GM18868 (cell line): ENCODE results near the gene MEIOB.
"Not testable (repeated sequence)": the region's sequence is repeated elsewhere in the genome, so short reads cannot be mapped to it uniquely, and the experiment has no call there.

ENCODE experiments used
- ATAC-seq: cut with Tn5 transposase; IDR thresholded peaks from one replicate; pipeline ENCODE4 v1.9.1; 2021; ENCODE audit warnings: mild to moderate bottlenecking, moderate library complexity; ENCODE audit not compliant: unreplicated experiment

The MEIOB gene, protein sequence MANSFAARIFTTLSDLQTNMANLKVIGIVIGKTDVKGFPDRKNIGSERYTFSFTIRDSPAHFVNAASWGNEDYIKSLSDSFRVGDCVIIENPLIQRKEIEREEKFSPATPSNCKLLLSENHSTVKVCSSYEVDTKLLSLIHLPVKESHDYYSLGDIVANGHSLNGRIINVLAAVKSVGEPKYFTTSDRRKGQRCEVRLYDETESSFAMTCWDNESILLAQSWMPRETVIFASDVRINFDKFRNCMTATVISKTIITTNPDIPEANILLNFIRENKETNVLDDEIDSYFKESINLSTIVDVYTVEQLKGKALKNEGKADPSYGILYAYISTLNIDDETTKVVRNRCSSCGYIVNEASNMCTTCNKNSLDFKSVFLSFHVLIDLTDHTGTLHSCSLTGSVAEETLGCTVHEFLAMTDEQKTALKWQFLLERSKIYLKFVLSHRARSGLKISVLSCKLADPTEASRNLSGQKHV

DNA sequence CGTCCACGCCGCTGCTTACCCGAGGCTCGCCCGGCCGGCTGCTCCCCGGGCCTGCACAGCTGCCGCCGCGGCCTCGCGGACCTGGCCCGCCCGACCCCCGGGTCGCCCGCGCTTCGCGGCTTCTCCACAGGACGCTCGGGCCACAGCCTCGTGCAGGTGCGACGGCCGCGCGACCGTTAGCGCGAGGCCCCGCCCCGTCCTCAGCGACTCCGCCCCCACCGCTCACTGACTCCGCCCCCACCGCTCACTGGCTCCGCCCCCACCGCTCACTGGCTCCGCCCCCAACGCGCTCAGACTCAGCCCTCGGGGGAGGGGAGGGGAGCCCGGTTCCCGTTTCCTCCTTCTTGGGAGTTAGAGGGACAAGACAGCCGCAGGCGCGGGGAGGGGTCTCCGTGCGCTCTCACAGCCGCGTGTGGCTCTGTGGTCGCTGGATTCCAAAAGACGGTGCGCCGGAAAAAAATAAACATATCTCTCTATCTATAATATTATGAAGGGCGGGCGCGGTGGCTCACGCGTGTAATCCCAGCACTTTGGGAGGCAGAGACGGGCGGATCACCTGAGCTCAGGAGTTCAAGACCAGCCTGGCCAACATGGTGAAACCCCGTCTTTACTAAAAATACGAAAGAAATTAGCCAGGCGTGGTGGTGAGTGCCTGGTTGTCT is at the start of gene MEIOB:
MEIOB (minus strand) TSS at position 191 of the 662 bp plus-strand sequence. CDS start 3,989 bp downstream, outside the sequence.
- ATAC-seq, result no peak

DNA sequence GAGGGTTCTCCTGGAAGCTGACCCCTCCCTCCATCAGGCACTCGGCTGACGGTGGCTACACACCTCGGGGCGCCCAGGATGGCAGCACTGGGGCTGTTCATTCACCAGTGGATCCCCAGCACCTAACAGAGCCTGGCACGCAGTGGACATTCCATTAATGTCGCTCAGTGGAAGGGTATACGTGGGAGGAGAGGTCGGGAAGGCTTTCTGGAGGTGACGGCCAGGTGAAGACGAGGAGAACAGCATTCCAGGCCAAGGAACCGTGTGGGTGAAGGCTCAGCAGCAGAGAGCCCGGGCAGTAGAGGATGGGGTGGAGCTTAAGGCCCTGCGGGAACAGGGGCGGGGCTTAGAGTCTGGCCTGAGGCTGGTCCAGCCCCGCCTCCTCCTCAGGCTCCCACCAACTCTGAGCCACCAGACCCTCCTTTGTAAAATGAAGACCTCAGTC is 48.8 kb upstream of the MEIOB start:
- ATAC-seq, result no peak

DNA sequence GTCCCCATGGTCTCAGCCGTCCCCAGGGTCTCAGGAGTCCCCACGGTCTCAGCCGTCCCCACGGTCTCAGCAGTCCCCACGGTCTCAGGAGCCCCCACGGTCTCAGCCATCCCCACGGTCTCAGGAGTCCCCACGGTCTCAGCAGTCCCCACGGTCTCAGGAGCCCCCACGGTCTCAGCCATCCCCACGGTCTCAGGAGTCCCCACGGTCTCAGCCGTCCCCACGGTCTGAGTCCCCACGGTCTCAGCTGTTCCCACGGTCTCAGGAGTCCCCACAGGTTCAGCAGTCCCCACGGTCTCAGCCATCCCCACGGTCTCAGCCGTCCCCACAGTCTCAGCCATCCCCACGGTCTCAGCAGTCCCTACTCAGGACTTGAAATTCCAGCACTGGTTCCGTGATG is 48.2 kb upstream of the MEIOB start:
- ATAC-seq, result not testable (repeated sequence)

DNA sequence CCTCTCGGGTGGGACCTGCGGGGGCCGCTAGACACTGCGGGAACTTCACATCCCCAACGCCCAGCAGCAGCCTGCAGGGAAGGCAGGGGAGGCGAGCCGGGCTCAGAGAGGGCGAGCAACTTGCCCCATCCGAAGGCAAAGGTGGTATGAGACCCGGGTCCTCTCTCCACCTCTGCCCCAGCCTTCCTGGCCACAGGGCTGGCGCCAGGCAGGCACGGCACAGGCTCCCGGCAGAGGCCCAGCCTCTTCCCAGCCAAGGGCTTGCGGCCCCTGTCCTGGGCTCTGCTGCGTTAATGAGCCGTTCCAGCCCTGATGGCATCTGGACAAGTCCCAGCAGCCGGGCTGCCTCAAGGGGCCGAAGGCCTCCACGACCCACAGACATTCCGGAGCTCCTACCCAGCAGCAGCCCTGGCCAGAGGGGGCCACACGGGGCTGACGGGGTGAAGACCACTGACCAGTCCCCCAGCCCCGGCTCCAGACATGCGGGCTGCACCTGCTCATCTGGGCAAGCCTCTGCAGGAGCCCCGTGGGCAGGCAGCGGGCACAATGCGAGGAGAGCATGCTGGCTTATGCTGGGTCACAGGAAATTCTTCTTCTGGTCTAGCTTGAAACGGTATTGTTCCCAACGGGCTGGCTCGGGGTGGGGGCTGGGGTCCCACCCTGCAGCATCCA is 47.5 kb upstream of the MEIOB start:
- no peak for ATAC-seq

DNA sequence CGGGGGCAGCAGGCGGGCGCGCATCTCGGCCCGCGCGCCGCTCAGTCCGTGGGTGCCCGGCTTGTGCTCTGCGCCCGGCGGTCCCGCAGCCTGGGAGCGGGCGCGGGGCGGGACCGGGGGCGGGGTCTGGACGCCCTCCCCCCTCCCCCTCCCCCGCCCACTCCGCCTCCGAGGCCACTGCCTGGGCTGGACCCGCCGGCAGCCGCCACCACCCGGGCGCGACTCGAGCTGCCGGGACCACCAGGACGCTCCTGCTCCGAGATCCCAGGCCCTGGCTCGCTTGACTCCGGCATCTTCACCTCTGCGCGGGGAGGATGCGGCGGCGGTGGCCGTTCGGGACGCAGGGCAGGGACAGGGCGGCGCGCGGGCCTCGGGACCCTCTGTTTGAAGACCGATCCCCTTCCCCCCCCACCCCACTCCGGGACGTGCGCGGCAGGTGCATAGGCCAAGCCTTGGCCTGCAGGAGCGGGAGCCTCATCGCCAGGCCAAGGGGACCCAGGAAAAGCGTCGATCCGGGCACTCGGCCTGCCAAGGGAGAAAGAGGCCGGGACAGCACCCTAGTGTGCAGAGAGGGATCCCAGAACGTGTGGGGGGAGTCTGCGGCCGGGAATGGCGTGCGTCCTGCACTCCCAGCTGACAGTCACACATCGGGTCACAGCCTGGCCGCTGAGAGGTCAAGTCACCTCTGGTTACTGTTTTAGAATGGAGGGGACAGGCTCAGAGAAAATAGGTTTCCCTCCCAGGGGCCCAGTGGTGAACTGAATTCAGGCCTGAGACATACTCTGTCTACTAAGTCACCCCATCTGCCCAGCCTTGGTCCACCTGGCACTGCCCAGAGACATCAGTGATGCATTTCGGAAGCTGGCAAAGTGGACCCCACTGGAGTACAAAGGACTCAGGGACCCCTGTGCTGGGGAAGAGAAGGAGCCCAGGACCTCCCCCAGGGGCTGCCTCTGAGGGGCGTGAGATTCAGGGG is 46.7 kb upstream of the MEIOB start, which contains the start of gene HS3ST6:
HS3ST6 (minus strand) TSS at position 65 of the 976 bp plus-strand sequence. CDS start 92 bp downstream, outside the sequence.
- no peak for ATAC-seq

DNA sequence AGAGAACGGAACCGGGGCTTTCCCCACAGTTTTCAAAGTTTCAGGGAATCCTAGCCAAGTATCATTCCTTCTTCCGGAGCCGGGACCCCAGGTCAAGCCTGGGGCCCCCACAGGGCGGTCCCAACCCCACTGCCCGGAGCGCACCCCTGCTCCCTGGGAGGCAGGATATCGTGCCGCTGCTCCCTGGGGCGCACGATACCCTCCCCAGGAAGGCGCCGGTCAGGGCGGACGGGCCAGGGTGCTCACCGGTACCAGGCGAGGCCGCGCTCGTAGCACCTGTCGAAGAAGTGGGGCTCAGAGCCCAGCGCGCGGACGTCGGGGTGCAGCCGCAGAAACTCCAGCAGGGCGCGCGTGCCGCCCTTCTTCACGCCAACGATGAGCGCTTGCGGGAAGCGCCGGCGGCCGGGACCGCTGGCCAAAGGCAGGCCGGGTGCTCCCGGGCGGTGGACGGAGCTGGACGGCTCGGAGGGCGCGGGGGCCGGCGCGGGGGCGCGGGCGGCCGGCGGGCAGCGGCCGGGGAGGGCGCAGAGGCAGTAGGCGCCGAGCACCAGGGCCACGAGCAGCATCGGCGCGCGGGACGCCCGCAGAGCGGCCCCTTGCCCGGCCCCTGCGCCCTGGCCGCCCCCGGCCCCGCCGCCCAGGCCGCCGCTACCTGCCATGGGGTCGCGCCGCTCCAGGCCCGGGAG is 45.8 kb upstream of the MEIOB start:
- no peak for ATAC-seq

DNA sequence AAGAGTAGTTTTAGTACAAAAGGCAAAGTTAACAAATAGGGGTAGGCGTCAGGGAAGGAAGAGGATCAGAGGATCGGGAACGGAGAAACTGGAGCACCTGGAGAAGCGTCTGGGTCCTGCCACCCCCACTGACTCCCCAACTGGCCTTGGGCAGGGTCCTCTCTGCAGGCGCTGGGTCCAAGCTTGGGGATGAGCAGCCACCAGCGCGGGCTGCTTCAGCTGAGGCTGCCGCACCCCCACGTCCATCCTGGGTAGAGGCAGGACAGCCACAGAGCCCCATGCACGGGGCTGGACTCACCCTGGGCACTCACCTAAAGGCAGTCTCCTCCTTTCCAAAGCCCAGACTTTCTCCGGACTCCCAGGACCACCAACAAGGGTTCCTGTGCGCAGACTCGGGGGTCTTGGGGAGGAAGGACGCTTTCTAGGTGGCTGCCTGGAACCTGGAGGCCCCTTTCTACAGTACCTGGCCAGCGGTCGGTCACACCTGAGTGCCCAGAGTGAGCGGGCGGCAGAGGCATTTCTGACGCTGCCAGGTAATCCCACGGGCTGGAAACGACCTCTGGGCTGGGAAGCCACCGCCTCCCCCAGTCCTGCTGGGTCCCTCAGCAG is 45.2 kb upstream of the MEIOB start:
- no peak for ATAC-seq

DNA sequence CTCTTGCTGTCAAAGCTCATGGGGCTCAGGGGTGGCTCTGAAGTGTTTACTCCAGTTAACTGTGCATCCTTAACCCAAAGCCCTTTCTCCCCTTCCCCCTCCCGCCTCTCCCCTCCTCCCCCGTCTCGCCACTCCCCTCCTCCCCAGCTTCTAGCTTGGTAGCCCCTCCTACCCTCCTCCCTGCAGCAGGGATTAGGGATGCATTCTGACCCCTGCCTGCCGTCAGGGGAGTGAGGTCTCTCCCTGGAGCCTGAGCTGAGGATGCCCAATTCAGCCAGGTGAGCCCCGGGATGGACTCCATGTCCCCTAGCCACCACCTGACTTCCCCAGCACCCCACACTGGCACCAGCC is 44.7 kb upstream of the MEIOB start:
- no peak for ATAC-seq

DNA sequence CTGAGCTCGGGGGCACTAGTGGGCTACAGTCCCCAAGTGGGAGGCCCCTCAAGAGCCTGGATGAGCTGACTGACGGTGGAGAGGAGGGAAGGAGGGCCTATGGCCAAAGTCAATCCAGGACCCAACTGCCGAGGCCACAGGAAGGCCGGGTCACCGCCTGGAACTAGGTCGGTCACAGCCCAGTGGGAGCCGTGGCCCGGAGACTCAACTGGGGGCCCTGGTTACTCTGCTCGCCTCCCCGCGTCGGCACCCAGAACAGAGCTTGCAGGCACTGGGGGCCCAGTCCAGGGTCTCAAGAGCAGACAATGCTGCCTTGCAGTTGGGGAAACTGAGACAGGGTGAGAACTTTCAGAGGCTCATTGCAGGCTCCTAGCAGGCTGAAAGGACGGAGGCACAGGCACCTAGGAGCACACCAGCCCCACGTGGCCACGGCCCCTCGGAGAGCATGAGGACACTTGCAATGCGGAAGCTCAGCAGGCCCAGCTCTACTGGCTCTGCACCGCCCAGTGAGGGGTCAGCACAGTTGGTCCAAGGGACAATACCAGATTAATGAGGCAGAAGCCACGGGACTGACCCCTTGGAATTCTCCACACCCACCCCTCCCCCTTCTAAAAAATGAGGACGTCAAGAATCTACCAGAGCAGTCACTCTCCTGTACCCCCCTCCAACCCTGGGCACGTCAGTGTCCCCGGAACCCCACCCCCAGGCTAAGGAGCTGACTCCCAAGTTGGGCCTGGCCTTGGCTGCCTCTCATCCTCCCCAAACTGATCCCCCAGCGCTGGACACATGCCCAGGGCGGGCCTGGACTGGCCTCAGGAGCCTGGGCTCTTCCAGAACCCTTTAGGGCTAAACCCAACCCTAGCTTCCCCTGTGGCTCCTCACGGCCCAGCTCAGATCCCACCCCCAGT is 44.0 kb upstream of the MEIOB start:
- ATAC-seq, result no peak

DNA sequence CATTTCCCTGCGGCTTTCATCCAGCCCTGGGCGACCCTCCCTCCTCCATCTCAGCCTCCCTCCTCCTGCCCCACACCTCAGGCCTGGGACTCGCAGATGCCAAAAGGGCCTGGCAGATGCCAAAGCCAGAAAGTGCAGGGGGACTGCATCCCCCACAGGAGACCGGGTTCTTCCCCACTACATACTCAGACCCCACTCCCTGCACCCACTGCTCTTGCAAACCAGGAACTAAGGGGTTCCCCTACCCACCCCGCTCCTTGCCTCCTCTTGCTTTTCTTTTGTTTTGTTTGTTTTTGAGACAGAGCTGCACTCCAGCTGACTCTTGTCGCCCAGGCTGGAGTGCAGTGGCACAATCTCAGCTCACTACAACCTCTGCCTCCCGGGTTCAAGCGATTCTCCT is 43.0 kb upstream of the MEIOB start:
- ATAC-seq, result no peak

DNA sequence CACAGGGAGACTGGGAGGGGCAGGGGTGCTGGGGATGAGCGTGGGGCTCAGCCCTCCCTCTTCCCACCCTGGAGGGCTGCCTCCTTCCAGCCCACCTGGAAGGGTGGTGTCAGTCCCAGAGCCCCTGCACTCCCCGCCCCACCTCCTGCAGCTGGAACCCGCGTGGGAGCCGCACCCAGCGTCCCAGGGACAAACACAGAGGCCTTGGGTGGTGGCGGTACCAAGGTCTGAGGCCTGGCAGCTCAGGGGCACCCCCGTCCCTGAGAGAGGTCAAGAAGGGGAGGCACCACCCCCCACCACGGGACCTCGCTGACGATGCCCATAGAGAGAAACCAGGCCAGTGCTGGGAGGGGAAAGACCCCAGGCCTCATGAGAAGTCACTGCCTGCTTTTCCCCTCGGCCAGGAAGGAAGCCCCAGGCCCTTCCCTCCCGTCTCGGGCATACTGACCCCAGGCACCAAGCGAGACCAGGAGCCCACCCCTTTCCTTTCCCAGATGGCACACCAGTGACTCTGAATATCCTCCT is 42.2 kb upstream of the MEIOB start:
- ATAC-seq, result no peak

DNA sequence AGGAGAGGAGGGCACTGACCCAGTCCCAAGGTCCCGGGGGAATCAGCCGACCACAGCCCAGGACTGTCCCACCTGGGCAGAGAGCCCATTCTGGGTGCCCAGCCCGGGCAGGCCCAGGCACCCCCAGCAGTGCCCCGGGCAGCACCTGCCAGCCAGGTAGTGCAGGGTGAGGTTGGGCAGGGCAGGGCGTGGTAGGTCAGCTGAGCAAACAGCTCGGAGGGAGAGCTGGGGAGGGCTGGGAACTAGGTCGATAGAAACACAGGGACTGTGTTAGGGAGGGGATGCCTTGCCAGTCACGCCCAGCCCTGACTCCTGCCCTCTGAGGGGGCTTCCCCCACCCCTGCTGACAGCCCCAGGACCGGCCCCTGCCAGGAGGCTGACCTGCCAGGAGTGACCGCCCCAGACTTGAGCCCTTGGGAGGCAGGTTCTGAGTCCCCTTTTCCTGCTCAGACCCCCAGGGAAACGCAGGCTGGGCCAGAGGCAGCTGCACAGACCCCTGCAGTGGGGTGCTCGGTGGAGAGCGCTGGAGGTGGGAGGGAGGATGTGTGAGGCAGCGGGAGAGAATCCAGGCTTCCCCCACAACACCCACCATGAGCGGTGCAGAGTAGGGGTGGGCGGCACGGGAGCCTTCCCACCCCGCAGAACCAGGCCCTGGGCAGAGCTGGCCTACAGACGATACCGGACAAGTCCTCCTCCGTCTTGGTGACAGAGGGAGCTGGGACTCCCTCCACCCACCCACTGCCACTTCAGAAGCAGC is 41.5 kb upstream of the MEIOB start:
- ATAC-seq, result no peak

DNA sequence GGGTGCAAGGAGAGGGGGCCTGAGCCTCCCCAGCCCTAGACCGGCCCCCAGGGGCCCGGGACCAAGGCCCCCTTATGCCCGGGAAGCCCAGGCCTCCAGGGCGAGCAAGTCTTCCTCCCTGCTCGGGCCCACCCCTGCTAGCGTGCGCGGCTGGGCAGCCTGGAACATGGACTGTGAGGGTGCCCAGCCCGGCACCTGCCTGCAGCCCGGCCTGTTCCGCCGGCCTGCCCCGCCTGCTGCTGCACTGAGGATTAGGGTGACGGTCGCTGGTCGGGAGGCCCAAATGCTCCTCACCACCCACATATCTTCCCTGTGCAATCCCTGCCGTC is 40.2 kb upstream of the MEIOB start:
- no peak for ATAC-seq

DNA sequence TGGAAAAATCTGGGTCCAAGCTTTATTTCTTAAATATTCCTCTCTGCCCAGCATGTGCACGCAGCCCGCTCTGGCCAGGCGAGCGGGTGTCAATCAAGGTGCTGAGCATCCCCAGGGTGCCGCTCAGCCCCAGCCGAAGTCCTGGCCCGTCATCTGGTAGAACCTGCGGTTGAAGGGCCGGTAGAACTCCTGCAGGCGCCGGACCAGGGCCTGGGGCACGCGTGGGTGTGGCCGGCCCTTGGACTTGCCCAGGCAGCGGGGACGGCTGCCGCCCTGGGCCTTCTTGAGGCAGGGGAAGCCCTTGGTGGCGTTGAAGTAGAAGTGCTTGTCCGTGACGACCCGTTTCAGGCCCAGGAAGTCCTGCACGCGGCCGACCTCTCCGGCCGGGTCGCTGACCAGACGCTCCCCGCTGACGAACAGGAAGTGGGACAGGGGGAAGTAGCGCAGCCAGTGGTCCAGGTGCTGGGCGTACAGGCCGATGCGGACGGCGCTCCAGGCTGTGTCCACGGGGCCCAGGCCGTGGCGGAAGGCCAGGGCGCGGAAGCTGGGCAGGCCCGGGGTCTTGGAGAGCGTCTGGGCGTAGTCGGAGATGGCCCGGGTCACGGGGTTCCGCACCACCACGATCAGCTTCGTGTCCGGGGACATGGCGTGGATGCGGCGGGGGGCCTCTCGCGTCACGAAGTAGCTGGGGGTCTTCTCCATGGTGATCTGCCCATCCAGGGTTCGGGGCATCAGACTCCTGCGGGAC is 39.7 kb upstream of the MEIOB start:
- no peak for ATAC-seq

DNA sequence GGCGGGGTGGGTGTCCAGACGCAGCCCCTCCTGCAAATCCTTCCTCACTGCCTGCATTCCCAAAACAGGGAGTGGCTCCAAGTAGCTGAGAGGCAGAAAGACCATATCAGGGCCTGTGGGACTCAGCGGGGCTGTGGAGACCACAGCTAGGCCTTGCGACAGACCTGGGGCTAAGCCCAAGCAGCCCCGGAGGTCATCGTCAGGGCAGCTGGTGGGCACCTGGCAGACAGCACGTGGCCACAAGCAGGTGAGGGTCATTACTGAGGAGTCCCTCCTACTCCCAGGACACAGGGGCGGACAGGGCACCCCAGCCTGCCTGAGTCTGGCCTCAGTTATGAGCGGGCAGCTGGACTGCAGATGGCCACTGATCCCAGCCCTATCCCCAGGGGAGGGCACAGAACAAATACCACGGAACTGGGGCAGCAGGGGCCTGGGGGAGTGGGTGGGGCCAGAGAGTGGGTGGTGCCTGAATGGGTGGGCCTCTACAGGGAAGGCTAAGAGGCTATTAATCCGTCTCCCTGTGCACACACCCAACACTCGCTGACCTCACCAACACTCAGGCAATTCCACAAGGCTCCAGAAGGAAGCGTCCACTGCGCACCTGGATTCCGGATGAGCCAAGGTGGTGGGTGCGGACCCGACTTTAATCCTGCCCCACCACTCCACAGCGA is 37.7 kb upstream of the MEIOB start:
- ATAC-seq, result no peak

DNA sequence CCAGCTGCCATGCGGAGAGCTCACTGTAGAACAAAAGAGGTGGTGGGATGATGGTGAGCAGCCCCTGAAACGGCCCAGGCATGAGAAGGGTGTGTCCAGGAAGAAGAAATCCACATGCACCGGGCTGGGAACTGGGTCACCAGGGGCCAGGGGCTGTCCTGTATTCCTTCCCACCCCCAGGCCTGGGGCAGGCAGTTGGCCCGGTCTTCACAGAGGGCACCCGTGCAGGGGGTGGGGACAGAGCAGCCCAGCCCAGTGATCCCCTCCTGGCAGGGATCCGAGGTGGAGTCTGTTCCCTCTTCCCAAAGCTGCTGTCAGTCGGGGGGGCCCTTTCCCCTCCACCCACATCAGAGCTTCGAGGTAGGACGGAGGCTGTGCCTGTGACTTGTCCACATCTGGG is 37.0 kb upstream of the MEIOB start:
- ATAC-seq, result no peak
